GM18519 (cell line): Measurements from ENCODE around the gene KCNK13.
"Not testable (repeated sequence)": the region's sequence is repeated elsewhere in the genome, so short reads cannot be mapped to it uniquely, and the experiment has no call there.

Experiments
- ATAC-seq: cut with Tn5 transposase; IDR thresholded peaks from one replicate; pipeline ENCODE4 v1.9.1; 2021; ENCODE audit warnings: mild to moderate bottlenecking, moderate library complexity; ENCODE audit not compliant: unreplicated experiment, low FRiP score

The KCNK13 gene

DNA sequence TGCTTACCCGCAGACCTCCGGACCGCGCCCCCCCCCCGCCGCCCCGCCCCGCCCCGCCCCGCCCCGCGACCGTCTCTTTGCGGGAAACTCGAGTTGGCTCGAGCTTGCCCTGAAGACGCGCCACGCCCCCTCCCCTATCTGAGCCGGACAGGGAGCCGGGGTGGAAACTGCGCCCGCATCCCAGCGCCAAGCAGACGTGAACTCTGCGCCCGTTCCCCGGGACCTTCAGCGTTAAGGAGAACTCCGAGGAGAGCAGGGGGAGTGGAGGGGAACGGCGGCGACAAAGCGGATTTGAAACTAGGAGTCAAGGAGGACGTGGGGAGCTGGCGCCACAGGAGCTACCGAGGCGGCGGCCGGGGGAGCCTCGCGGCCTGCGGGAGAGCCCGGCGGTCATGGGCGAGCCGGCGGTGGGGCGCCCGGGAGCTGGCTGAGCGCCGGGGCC is at the start of gene KCNK13:
Gene KCNK13, plus strand, starts transcription at position 310 of the 442 bp plus-strand sequence. CDS start 212 bp downstream, outside the sequence.
- ATAC-seq, result no peak

DNA sequence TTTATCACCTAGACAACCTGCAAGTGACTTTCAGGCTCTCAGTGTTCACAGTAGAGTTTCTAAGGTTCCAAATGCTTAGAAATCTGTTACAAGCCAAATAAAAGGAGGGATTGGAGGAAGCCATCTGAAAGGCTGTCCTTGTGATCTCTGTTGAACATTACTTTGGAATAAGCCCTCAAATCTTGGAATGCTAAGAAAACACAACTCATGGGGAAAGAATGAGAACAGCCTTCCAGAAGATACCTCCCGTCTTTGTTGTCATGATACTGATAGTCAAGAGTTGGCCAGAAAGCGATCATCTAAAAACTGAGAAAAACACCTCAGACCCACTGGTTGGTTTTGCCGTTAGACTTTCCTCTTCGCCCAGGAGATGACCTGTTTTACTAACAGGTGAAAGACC is 44.4 kb upstream of the KCNK13 start:
- ATAC-seq, result no peak

DNA sequence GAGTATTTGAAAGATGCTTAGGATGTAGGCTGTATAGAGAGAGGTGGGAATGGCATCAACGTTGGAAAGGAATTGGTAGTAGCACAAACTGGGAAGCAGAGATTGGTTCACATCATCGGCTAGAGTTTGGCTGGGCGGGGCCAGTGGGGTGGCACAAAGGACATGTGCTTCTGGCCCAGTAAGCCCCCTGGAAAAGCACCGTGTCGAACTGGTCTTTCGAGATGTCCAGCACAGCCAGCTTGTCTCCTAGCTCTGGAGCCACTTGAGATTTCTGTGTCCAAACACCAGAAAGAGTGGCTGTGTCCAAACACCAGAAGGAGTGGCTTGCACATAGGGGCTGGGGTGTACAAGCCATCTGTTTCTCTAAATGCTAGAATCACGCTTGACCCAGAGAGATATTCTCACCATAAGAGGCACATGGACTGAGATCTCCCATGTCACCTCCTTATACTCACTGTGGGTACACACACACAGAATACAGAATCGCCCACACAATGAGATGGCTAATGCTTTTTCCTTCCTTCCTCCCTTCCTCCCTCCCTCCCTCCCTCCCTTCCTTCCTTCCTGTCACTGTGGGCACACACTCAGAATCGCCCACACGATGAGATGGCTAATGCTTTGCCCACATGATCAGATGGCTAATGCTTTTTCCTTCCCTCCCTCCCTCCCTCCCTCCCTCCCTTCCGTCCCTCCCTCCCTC is 41.8 kb upstream of the KCNK13 start:
- ATAC-seq, result no peak

DNA sequence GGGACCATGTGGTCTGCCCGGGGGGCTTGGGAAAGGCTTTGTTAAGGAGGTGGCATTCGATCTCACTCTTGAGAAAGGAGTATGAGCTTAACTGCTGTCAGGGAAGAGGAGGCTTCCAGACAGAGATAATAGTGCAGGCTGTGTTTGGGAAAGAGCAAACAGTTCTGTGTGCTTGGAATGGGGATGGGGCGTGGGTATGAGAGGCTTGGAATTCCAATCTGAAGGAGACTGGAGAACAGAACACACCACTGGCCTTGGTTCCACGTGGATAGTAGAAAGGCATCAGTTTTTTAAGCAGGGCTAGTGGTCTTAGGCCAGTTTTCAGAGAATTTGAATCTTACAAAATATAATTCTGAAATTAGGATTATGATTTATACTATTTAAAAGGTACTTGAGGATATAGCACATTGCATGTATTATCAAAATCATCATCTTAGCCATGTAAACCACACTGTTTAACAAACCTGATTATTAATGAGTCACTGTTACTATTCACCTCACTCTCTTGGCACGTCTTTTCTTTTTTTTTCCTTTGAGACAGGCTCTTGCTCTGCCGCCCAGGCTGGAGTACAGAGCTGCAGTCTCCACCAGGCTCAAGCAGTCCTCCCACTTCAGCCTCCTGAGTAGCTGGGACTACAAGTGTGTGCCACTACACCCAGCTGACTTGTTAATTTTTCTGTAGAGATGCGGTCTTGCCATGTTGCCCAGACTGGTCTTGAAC is 38.5 kb upstream of the KCNK13 start:
- ATAC-seq, result no peak

DNA sequence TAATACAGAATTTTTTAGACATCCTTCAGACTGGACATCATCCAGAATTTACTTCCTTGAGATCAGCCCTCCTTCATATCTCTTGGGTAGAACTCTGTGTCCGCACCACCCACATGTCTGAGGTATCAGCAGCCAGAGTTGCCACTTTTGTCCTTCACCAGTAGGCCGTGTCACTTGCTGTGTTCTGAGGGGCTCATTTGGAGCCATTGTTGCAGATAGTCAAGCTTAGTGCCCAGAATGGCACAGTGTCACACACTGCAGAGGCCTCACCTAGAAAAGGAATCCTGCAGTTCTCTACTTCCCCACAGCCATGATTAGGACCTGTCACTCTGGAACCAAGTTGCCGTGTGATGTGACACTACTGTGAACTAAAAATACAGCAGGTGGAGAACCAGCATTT is 36.9 kb upstream of the KCNK13 start:
- ATAC-seq, result no peak

DNA sequence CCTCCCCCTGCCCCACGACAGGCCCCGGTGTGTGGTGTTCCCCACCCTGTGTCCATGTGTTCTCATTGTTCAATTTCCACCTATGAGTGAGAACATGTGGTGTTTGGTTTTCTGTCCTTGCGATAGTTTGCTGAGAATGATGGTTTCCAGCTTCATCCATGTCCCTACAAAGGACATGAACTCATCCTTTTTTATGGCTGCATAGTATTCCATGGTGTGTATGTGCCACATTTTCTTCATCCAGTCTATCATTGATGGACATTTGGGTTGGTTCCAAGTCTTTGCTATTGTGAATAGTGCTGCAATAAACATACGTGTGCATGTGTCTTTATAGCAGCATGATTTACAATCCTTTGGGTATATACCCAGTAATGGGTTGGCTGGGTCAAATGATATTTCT is 35.2 kb upstream of the KCNK13 start:
- ATAC-seq, result not testable (repeated sequence)

DNA sequence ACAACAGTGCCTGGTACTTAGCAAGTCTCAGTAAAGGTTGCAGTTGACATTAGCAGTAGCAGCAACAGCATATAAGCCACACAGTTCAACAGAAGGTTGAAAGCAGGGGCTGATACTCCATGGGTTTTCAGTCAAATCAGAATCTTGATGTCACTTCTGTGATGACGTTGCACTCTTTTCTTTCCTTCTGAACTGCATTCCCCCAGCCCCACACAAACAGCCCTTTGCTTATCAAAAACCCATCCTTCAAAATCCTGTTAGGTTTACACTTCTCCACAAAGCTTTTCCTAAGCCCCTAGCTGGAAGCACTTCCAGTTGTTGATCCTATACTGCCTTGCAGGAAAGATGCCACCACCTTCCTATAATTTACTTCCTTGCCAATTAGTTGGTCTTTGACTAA is 34.0 kb upstream of the KCNK13 start:
- no peak for ATAC-seq

DNA sequence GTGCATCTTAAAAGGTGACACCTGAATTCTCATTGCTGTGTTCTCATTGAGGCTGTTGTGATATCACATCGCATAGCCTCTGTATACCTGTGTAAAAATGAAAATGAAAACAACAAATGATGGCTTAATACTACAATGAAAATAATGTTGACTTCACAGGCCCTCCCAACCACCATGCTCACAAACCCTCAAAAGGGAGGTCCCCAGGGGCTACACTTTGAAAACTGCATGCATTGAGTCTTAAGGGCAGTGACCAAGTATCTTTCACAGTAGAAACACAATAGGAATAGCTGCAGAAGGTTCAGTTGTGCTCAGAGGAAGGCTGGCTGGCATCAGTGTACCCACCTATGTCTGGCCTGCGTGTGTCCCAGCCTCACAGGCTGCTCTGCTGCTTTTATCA is 27.6 kb upstream of the KCNK13 start:
- no peak for ATAC-seq

DNA sequence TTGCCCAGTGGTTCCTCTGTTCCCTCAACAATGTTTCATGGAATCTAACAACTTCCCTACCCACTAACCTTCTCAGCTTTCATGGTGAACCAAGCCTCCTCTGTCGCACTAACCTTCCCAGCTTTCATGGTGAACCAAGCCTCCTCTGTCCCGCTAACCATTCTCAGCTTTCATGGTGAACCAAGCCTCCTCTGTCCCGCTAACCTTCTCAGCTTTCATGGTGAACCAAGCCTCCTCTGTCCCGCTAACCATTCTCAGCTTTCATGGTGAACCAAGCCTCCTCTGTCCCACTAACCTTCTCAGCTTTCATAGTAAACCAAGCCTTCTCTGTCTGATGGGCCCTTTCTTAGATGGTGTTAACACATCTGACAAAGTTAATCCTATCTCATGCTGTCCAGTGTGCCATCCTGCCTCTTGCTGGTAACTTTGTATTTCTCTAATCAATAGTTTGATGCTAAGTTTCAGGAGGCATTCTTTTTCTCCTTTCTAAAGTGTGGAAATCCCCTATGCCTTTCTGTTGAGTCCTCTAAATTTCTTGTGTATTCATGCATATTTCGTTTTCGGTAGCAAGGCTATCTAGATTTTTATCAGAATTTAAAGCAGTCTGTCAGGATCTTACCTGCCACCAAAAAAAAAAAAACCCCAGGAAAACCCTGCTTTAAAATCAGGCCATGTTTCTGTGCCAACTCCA is 26.8 kb upstream of the KCNK13 start:
- no peak for ATAC-seq

DNA sequence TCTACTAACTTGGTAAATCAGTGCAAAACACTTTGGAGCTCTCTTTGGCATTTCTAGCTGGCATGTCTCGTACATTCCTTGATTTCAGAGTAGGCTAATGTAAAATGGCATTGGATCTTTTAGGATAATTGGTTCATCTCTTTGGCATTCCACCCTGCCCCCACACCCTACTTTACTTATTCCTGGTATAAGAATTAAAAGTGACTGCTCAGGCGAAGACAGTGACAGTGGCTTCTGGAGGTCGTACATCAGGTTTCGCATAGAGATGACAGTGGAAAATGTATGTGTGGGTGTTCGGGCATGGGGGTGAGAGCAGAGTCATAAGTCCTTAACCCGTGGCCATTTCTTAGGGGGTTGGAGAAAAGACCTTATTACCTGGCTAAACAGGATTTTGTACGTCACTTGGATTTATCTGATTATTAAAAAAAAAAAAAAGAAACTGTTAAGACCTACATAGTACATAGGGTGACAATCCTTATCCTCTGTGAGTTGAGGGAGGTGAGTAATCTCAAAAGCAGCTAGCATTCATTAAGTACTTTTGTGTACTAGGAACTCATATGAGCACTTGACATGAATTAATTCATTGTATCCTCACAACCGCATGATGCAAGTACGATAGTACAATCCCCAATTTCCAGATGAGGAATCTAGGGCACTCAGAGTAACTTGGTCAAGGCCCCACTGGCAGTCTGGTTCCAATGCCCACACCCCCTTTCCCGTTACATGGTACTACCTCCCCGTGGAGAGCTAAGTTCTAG is 22.4 kb upstream of the KCNK13 start:
- no peak for ATAC-seq

DNA sequence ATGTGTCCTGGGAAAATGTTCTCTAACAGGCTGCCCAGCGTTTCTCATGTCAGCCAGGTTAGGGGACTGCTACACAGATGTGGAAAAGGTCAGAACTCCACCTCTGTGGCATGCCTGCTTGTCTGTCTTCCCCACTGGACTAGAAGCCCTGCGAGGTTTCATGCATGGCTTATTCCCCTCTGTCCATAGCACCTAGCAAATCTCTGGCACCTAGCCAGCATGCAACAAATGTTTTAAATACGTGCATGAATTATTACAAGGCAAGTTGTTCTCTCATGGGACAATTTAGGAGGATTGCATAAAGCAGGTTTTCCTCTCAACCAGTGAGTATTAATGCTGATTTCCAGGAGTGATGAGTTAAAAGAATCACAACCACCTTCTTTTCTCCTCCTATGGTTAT is 21.4 kb upstream of the KCNK13 start:
- no peak for ATAC-seq

DNA sequence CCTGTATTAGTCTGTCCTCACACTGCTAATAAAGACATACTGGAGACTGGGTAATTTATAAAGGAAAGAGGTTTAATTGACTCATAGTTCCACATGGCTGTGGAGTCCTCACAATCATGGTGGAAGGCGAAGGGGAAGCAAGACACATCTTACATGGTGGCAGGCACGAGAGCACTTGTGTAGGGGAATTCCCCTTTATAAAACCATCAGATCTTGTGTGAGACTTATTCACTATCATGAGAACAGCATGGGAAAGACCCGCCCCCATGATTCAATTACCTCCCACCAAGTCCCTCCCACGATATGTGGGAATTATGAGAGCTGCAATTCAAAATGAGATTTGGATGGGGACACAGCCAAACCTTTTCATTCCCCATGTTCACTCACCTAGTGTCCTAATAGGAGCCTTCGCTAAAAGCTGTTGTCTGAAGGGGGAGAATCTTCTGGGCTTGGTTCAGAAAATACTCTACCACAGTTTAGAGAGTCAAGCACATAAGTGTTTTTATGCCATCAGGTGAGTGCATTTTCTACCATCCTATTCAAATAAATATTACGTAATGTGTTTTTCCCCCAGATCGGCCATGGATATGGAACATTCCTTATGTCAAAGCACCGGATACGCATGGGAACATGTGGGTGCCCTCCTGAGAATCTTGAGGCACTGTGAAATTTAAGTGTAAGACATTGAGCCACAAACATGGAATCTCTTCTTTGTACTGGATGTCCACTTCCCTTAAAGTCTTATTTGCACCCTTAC is 19.1 kb upstream of the KCNK13 start:
- no peak for ATAC-seq

DNA sequence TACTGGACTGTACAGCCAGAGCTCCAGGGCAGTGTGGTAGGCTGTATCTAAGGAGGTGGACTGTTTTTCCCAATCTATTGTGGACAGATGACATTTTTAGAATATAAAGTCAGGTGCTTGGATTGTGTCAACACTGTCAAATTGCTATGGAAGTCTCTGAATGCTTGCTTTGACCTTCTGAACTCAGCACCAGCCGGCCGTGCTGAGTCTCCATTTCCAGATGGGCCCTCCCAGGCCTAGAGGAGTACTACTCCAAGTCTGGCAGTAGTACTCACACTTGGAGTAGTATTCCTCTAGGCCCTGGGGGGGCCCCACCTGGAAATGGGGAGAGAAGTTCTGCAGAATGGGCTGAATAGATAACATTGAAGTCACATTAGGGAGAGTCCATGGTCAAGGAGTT is 16.2 kb upstream of the KCNK13 start:
- no peak for ATAC-seq

DNA sequence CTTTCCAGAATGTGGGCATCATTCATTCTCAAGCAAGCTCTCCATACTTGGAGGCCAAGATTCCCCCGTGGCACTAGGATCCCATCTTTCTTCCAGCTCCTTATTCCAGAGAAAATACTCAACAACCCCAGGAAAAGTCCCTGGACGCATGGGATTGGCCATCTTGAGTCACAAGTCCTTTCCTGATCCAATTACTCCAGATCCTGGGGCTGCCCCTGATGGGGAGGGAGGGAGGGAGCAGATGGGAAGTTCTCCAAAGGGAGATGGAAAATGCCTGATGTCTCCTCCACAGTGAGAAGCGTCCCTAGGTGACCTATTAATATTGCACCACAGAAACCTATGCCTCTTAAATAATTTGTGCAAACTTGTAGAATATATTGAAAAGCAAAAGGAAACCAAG is 12.4 kb upstream of the KCNK13 start:
- no peak for ATAC-seq

DNA sequence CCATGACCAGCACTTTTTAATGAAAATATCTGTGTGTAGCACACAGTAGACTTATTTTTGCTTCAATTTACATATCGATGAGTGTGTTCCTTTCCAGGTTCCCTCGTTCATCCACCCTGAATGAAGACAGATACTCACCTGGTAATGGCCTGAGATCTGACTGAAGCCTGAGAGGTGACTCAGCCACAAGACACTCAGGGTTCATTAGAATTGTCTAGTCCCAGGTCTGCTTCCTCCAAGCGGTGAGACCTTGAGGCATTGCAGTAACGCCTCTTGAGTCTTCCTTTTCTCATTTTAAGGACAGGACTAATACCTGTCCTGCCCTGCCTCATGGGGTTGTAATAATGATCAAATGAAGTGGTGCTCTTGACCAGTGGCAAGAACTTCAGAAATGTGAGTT is 11.5 kb upstream of the KCNK13 start:
- ATAC-seq, result no peak

DNA sequence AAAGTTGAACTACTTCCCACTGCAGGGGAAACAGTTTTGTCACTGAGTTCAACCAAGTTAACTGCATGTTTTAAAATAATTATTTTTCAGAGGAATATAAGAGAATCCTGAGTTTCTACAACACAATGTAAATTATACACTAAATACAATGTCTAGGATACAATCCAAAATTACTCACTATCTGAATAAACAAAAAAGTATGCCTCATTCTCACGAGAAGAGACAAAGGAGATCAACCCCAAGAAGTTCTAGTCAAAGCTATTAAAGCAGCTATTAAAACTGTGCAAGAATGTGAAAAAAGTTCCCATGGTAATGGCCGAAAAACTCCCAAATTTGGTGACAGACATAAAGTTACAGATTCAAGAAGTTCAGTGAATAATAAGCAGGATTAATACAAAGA is 8.8 kb upstream of the KCNK13 start:
- no peak for ATAC-seq

DNA sequence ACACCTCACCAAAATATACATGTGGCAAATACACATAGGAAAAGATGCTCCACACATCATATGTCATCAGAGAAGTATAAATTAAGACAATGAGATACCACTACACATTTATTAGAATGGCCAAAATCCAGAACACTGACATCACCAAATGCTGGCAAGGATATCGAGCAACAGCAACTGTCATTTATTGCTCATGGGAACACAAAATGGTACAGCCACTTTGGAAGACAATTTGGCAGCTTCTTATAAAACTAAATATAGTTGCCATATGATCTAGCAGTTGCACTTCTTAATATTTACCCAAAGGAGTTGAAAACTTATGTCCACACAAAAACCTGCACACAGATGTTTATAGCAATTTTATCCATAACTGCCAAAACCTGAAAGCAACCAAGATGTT is 7.0 kb upstream of the KCNK13 start:
- ATAC-seq, result no peak

DNA sequence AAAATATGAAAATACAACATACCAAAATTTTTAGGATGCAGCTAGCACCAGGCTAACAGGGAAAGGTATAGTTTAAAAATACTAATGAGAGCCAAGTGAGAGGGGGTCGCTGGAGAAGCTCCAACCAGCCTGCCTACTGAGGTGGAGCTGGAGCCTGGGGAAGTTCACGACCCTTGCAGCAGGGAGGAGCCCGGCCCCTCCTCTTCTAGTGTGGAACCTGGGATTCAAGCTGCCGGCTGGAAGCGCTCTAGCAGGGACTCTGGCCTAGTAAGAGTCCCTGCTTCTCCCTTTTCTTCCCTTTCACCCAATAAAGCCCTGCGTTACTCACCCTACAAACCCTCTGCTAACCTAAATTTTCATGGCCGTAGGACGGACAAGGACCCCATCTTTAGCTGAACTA is 5.0 kb upstream of the KCNK13 start:
- no peak for ATAC-seq

DNA sequence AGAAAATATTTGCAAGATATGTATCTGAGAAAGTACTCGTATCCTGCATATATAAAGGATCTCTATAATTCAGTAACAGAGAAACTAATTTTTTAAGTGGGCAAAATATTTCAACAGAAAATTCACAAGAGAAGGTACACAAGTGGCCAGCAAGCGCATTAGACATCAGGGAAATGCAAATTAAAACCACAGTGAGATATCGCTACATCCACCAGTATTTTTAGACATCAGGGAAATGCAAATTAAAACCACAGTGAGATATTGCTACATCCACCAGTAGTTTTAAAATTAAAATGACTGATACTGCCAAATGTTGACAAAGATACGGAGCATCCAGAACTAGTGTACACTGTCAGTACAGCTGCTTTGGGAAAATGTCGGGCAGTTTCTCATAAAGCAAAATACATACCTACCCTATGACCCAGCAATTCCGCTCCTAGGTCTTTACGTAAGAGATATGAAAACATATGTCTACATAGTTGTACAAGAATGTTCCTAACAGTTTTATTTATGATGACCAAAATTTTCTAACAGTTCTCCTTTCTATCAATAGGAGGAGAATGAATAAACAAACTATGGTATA is 2.8 kb upstream of the KCNK13 start:
- ATAC-seq, result no peak
